HEK293 (cell line): ENCODE results near the gene RAB11FIP5.

Experiments used
- BCL11B ChIP-seq: fragments of 450-650 bp; formaldehyde crosslinking; IDR thresholded peaks from 2 replicates; pipeline ENCODE4 v1.5.1; 2016; ENCODE audit warnings: low read depth, missing biosample characterization, missing genetic modification characterization
- KLF16 ChIP-seq: fragments of 450-650 bp; formaldehyde crosslinking; IDR thresholded peaks from 2 replicates; pipeline ENCODE4 v1.5.1; 2017; ENCODE audit warnings: missing biosample characterization, missing genetic modification characterization
- SALL2 ChIP-seq: fragments of 450-650 bp; formaldehyde crosslinking; IDR thresholded peaks from 2 replicates; pipeline ENCODE4 v1.5.0; 2017; ENCODE audit warnings: missing biosample characterization, mild to moderate bottlenecking, missing genetic modification characterization, borderline replicate concordance
- YY1 ChIP-seq: fragments of 450-650 bp; formaldehyde crosslinking; IDR thresholded peaks from 2 replicates; pipeline ENCODE4 v1.5.1; 2018; ENCODE audit warnings: missing biosample characterization, missing genetic modification characterization
- ZBTB17 ChIP-seq: fragments of 450-650 bp; formaldehyde crosslinking; IDR thresholded peaks from 2 replicates; pipeline ENCODE4 v1.5.1; 2016; ENCODE audit warnings: missing biosample characterization, missing genetic modification characterization
- ZBTB20 ChIP-seq: fragments of 450-650 bp; formaldehyde crosslinking; IDR thresholded peaks from 2 replicates; pipeline ENCODE4 v1.5.1; 2016; ENCODE audit warnings: missing biosample characterization, missing genetic modification characterization
- ZNF133 ChIP-seq: fragments of 450-650 bp; formaldehyde crosslinking; IDR thresholded peaks from 2 replicates; pipeline ENCODE4 v1.5.1; 2016; ENCODE audit warnings: missing biosample characterization, missing genetic modification characterization
- ZNF19 ChIP-seq: fragments of 450-650 bp; formaldehyde crosslinking; IDR thresholded peaks from 2 replicates; pipeline ENCODE4; 2016; ENCODE audit warnings: missing biosample characterization, missing genetic modification characterization, low read depth
- ZNF211 ChIP-seq: fragments of 450-650 bp; formaldehyde crosslinking; IDR thresholded peaks from 2 replicates; pipeline ENCODE4 v1.5.1; 2016; ENCODE audit warnings: low read depth, missing biosample characterization, missing genetic modification characterization
- ZNF350 ChIP-seq: fragments of 450-650 bp; formaldehyde crosslinking; IDR thresholded peaks from 2 replicates; pipeline ENCODE4 v1.5.0; 2017; ENCODE audit warnings: missing biosample characterization, mild to moderate bottlenecking, missing genetic modification characterization
- ZNF37A ChIP-seq: fragments of 450-650 bp; IDR thresholded peaks from 2 replicates; pipeline ENCODE4 v1.5.1; 2018; ENCODE audit warnings: missing biosample characterization, missing genetic modification characterization
- ZNF426 ChIP-seq: fragments of 450-650 bp; formaldehyde crosslinking; IDR thresholded peaks from 2 replicates; pipeline ENCODE4 v1.5.1; 2017; ENCODE audit warnings: missing biosample characterization, missing genetic modification characterization, mild to moderate bottlenecking, inconsistent platforms, moderate library complexity
- ZNF571 ChIP-seq: fragments of 450-650 bp; formaldehyde crosslinking; IDR thresholded peaks from 2 replicates; pipeline ENCODE4 v1.5.0; 2017; ENCODE audit warnings: missing biosample characterization, missing genetic modification characterization
- ZNF747 ChIP-seq: fragments of 450-650 bp; formaldehyde crosslinking; IDR thresholded peaks from 2 replicates; pipeline ENCODE4 v1.5.1; 2016; ENCODE audit warnings: missing biosample characterization, missing genetic modification characterization
- ZNF791 ChIP-seq: fragments of 450-650 bp; formaldehyde crosslinking; IDR thresholded peaks from 2 replicates; pipeline ENCODE4 v1.5.1; 2016; ENCODE audit warnings: missing biosample characterization, missing genetic modification characterization
- ZNF837 ChIP-seq: fragments of 450-650 bp; formaldehyde crosslinking; IDR thresholded peaks from 2 replicates; pipeline ENCODE4 v1.5.1; 2016; ENCODE audit warnings: missing biosample characterization, missing genetic modification characterization
- ZSCAN30 ChIP-seq: fragments of 450-650 bp; IDR thresholded peaks from 2 replicates; pipeline ENCODE4 v1.5.1; 2018; ENCODE audit warnings: missing biosample characterization, mild to moderate bottlenecking, missing genetic modification characterization, moderate library complexity
- TF ChIP-seq, protein P1 (sequence below): fragments of 450-650 bp; formaldehyde crosslinking; conservative IDR thresholded peaks from 2 replicates; pipeline ENCODE4 v1.5.1; 2016; ENCODE audit warnings: low read depth, missing biosample characterization, missing genetic modification characterization
- TF ChIP-seq, protein P2 (sequence below): fragments of 450-650 bp; formaldehyde crosslinking; IDR thresholded peaks from 2 replicates; pipeline ENCODE4 v1.5.1; 2016; ENCODE audit warnings: missing biosample characterization, missing genetic modification characterization, borderline replicate concordance
- TF ChIP-seq, protein P3 (sequence below): fragments of 450-650 bp; IDR thresholded peaks from 2 replicates; pipeline ENCODE4 v1.5.1; 2018; ENCODE audit warnings: missing biosample characterization, mild to moderate bottlenecking, missing genetic modification characterization
- TF ChIP-seq, protein P4 (sequence below): fragments of 450-650 bp; formaldehyde crosslinking; IDR thresholded peaks from 2 replicates; pipeline ENCODE4 v1.5.1; 2017; ENCODE audit warnings: missing biosample characterization, missing genetic modification characterization
- TF ChIP-seq, protein P5 (sequence below): fragments of 450-650 bp; formaldehyde crosslinking; IDR thresholded peaks from 2 replicates; pipeline ENCODE4 v1.5.1; 2017; ENCODE audit warnings: missing biosample characterization, mild to moderate bottlenecking, missing genetic modification characterization, moderate library complexity
- TF ChIP-seq, protein P6 (sequence below): fragments of 450-650 bp; formaldehyde crosslinking; IDR thresholded peaks from 2 replicates; pipeline ENCODE4 v1.5.1; 2016; ENCODE audit warnings: missing biosample characterization, missing genetic modification characterization

Gene RAB11FIP5

DNA sequence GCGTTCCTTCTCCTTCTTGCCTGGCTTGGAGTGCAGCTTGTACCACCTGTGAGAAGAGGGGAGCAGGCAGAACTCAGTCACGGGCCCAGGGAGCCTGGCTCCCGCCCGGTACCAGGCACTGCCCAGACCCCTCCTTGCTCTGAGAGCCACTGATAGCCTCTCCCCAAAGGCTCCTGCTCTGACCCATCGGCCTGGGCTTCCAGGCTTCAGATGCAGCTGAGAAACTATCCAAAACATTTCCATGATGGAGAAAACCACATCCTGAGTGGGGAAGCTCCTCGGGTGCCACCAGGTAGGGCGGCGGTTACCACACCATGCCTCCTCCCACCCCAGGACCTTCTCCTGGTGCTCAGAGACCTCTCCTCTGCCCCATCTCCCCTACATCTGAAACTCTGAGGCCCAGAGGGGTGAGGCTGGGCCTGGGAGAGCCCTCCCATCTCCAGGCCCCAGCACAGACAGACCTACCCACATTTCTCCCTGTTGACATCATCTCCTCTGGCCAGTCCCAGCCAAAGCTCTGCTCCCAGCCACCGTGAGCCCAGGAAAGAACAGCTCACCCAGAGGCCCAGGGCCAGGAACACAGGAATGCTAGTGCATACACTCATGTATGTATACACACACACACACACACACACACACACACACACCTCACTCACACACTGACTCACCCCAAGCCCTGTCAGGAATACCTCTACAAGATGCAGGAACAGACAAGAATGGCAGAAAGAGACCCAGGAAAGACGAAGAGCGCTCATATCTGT is 23.3 kb downstream of the RAB11FIP5 start (continued):
- TF ChIP-seq, protein P1, sequence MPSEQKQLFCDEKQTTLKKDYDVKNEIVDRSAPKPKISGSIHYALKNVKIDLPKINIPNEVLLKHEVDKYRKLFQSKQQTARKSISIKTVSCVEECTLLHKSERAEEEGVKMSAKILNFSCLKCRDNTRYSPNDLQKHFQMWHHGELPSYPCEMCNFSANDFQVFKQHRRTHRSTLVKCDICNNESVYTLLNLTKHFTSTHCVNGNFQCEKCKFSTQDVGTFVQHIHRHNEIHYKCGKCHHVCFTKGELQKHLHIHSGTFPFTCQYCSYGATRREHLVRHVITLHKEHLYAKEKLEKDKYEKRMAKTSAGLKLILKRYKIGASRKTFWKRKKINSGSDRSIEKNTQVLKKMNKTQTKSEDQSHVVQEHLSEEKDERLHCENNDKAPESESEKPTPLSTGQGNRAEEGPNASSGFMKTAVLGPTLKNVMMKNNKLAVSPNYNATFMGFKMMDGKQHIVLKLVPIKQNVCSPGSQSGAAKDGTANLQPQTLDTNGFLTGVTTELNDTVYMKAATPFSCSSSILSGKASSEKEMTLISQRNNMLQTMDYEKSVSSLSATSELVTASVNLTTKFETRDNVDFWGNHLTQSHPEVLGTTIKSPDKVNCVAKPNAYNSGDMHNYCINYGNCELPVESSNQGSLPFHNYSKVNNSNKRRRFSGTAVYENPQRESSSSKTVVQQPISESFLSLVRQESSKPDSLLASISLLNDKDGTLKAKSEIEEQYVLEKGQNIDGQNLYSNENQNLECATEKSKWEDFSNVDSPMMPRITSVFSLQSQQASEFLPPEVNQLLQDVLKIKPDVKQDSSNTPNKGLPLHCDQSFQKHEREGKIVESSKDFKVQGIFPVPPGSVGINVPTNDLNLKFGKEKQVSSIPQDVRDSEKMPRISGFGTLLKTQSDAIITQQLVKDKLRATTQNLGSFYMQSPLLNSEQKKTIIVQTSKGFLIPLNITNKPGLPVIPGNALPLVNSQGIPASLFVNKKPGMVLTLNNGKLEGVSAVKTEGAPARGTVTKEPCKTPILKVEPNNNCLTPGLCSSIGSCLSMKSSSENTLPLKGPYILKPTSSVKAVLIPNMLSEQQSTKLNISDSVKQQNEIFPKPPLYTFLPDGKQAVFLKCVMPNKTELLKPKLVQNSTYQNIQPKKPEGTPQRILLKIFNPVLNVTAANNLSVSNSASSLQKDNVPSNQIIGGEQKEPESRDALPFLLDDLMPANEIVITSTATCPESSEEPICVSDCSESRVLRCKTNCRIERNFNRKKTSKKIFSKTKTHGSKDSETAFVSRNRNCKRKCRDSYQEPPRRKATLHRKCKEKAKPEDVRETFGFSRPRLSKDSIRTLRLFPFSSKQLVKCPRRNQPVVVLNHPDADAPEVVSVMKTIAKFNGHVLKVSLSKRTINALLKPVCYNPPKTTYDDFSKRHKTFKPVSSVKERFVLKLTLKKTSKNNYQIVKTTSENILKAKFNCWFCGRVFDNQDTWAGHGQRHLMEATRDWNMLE = no peak
- TF ChIP-seq ZNF133 (tag by site-specific recombination) = no peak
- TF ChIP-seq ZNF571 (tag by site-specific recombination) = no peak
- TF ChIP-seq ZNF747 (tag by site-specific recombination) = no peak
- no peak for TF ChIP-seq ZNF350 (tag by site-specific recombination)
- TF ChIP-seq ZNF791 (tag by site-specific recombination) = 0 out of 2 replicates have a peak, but pooled peaks have one; percentile 46
- TF ChIP-seq, protein P2, sequence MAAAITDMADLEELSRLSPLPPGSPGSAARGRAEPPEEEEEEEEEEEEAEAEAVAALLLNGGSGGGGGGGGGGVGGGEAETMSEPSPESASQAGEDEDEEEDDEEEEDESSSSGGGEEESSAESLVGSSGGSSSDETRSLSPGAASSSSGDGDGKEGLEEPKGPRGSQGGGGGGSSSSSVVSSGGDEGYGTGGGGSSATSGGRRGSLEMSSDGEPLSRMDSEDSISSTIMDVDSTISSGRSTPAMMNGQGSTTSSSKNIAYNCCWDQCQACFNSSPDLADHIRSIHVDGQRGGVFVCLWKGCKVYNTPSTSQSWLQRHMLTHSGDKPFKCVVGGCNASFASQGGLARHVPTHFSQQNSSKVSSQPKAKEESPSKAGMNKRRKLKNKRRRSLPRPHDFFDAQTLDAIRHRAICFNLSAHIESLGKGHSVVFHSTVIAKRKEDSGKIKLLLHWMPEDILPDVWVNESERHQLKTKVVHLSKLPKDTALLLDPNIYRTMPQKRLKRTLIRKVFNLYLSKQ (tag by site-specific recombination) = no peak
- no peak for TF ChIP-seq ZNF19 (tag by site-specific recombination)
- no peak for TF ChIP-seq SALL2 (tag by site-specific recombination)
- TF ChIP-seq YY1 (tag by site-specific recombination) = no peak
- no peak for TF ChIP-seq BCL11B (tag by site-specific recombination)
- 0 out of 2 replicates have a peak, but pooled peaks have one; percentile 24 for TF ChIP-seq ZBTB17 (tag by site-specific recombination)
- TF ChIP-seq ZNF426 (tag by site-specific recombination) = no peak
- peak; percentile 57; the same call in 1 of the 2 replicates for TF ChIP-seq ZBTB20 (tag by site-specific recombination)
- TF ChIP-seq, protein P3, sequence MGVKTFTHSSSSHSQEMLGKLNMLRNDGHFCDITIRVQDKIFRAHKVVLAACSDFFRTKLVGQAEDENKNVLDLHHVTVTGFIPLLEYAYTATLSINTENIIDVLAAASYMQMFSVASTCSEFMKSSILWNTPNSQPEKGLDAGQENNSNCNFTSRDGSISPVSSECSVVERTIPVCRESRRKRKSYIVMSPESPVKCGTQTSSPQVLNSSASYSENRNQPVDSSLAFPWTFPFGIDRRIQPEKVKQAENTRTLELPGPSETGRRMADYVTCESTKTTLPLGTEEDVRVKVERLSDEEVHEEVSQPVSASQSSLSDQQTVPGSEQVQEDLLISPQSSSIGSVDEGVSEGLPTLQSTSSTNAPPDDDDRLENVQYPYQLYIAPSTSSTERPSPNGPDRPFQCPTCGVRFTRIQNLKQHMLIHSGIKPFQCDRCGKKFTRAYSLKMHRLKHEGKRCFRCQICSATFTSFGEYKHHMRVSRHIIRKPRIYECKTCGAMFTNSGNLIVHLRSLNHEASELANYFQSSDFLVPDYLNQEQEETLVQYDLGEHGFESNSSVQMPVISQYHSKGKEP (tag by site-specific recombination) = no peak
- TF ChIP-seq, protein P4, sequence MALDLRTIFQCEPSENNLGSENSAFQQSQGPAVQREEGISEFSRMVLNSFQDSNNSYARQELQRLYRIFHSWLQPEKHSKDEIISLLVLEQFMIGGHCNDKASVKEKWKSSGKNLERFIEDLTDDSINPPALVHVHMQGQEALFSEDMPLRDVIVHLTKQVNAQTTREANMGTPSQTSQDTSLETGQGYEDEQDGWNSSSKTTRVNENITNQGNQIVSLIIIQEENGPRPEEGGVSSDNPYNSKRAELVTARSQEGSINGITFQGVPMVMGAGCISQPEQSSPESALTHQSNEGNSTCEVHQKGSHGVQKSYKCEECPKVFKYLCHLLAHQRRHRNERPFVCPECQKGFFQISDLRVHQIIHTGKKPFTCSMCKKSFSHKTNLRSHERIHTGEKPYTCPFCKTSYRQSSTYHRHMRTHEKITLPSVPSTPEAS (tag by site-specific recombination) = peak; percentile 49; the same call in 1 of the 2 replicates
- TF ChIP-seq ZSCAN30 = no peak
- TF ChIP-seq ZNF37A (tag by site-specific recombination) = no peak
- TF ChIP-seq, protein P5, sequence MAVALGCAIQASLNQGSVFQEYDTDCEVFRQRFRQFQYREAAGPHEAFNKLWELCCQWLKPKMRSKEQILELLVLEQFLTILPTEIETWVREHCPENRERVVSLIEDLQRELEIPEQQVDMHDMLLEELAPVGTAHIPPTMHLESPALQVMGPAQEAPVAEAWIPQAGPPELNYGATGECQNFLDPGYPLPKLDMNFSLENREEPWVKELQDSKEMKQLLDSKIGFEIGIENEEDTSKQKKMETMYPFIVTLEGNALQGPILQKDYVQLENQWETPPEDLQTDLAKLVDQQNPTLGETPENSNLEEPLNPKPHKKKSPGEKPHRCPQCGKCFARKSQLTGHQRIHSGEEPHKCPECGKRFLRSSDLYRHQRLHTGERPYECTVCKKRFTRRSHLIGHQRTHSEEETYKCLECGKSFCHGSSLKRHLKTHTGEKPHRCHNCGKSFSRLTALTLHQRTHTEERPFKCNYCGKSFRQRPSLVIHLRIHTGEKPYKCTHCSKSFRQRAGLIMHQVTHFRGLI (tag by site-specific recombination) = no peak
- TF ChIP-seq KLF16 = peak; percentile 68; the same call in 1 of the 2 replicates
- no peak for TF ChIP-seq ZNF211 (tag by site-specific recombination)
- TF ChIP-seq, protein P6, sequence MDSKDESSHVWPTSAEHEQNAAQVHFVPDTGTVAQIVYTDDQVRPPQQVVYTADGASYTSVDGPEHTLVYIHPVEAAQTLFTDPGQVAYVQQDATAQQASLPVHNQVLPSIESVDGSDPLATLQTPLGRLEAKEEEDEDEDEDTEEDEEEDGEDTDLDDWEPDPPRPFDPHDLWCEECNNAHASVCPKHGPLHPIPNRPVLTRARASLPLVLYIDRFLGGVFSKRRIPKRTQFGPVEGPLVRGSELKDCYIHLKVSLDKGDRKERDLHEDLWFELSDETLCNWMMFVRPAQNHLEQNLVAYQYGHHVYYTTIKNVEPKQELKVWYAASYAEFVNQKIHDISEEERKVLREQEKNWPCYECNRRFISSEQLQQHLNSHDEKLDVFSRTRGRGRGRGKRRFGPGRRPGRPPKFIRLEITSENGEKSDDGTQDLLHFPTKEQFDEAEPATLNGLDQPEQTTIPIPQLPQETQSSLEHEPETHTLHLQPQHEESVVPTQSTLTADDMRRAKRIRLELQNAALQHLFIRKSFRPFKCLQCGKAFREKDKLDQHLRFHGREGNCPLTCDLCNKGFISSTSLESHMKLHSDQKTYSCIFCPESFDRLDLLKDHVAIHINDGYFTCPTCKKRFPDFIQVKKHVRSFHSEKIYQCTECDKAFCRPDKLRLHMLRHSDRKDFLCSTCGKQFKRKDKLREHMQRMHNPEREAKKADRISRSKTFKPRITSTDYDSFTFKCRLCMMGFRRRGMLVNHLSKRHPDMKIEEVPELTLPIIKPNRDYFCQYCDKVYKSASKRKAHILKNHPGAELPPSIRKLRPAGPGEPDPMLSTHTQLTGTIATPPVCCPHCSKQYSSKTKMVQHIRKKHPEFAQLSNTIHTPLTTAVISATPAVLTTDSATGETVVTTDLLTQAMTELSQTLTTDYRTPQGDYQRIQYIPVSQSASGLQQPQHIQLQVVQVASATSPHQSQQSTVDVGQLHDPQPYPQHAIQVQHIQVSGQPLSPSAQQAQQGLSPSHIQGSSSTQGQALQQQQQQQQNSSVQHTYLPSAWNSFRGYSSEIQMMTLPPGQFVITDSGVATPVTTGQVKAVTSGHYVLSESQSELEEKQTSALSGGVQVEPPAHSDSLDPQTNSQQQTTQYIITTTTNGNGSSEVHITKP (tag by site-specific recombination) = no peak
- TF ChIP-seq ZNF837 = no peak
